Measurements from ENCODE around the gene TTC31.

TTC31 gene

GRCh38 chr2:74542978-74543377, 60.1 kb downstream of the TTC31 start:
- Histone ChIP-seq H3K79me2 (ENCODE audit: control insufficient read depth, low read length) (no peaks in the 10 kb centered on the region), H3K27ac (ENCODE audit: low read depth, low read length) (no peak overlapping the region), H3K9me2 (replicated peaks; ENCODE audit: control insufficient read depth, low read length) (no peaks in the 10 kb centered on the region), H3K4me3 (ENCODE audit: low read length) (no peak overlapping the region), H3K4me1 (ENCODE audit: control insufficient read depth, low read length) (0 out of 2 replicates have a peak, but pooled peaks cover 3% of the 10 kb centered on the region), H3K27me3 (ENCODE audit: control insufficient read depth, low read length) (peaks cover 31% of the 10 kb centered on the region), H3F3A (ENCODE audit: control insufficient read depth, insufficient read depth) (no peaks in the 10 kb centered on the region), H3K9me3 (ENCODE audit: control insufficient read depth, insufficient read depth, low read length) (no peaks in the 10 kb centered on the region), H3K4me2 (ENCODE audit: low read length) (no peak overlapping the region), H3K36me3 (ENCODE audit: control insufficient read depth, low read length) (no peaks in the 10 kb centered on the region), H4K20me1 (ENCODE audit: control insufficient read depth, insufficient read depth, low read depth, low read length) (no peaks in the 10 kb centered on the region)
- TF ChIP-seq EZH2phosphoT487 (IDR thresholded peaks at IDR 0.05; ENCODE audit: borderline replicate concordance, low read length), result no peak
- TF ChIP-seq CTCF (IDR thresholded peaks at IDR 0.05; ENCODE audit: low read depth, low read length, poor library complexity, severe bottlenecking), result no peak
